Measurements from ENCODE around the gene APH1A. TPM values are rescaled to one million over a fixed set of nuclear protein-coding genes. Genes with fewer than 3 reads are reported as not detected.

Gene APH1A
- total and polyA plus RNA-seq, 10 of the 15 experiments (the other 5 are each of a cell fraction or from before 2014, with no cell fraction given), result 6.7 to 130 (median 87.7) TPM

GRCh38 chr1:150259217-150259616, 9.6 kb downstream of the APH1A start:
- CTCF ChIA-PET, result interaction anchor here (5.8 kb wide), 1 partner anchor 22 kb away, joined by 27 read pairs; the partner anchor contains the start of gene CIART
- Histone ChIP-seq H3K79me2 (ENCODE audit: control insufficient read depth, insufficient read depth, low read length) (no peaks in the 10 kb centered on the region), H3K4me1 (ENCODE audit: control insufficient read depth, insufficient read depth, low read length) (peaks cover 5% of the 10 kb centered on the region; the same call in 1 of the 2 replicates), H3K27ac (ENCODE audit: control insufficient read depth, insufficient read depth) (no peak overlapping the region), H3K36me3 (ENCODE audit: control insufficient read depth in 2 of 2, insufficient read depth in 2 of 2, low read length in 1 of 2) (no peaks in the 10 kb centered on the region), H2AFZ (ENCODE audit: control insufficient read depth, low read depth, low read length) (no peak overlapping the region), H3K4me3 (no peak overlapping the region), H3K27me3 (replicated peaks in 1 of 2; ENCODE audit: control insufficient read depth in 2 of 2, insufficient read depth in 2 of 2, low read length in 1 of 2) (no peaks in the 10 kb centered on the region; a peak in 2 of 4 replicates), H3K4me2 (ENCODE audit: control insufficient read depth, insufficient read depth) (no peak overlapping the region), H4K20me1 (ENCODE audit: control insufficient read depth, insufficient read depth) (no peaks in the 10 kb centered on the region), H3K9ac (ENCODE audit: control insufficient read depth, insufficient read depth, low read length) (no peak overlapping the region), H3K9me3 (replicated peaks; ENCODE audit: control insufficient read depth, insufficient read depth, low read length) (no peaks in the 10 kb centered on the region)
- POLR2A ChIA-PET, result interaction anchor here (0.7 to 1.2 kb wide), 2 partner anchors 13 to 112 kb away, joined by 3 to 5 read pairs; partner anchors contain the start of gene C1orf54
- WGBS (ENCODE audit: insufficient coverage, insufficient replicate concordance, low lambda C conversion rate, missing lambda C conversion rate), result 14% methylated on average over 4 of the region's 4 CpGs
- SMC1A ChIA-PET (ENCODE audit: uncharacterized antibody, unreplicated experiment), result interaction anchor here (0.6 kb wide), 1 partner anchor 104 kb away, joined by 3 read pairs; no protein-coding TSS in a partner anchor
- no peak for DNase-seq (ENCODE audit: low read depth, low spot score)
- peak; percentile 13 for FAIRE-seq
- TF ChIP-seq IRF3 (IDR thresholded peaks at IDR 0.05) (no peak), TARDBP (IDR thresholded peaks at IDR 0.05; ENCODE audit: borderline replicate concordance) (no peak), HSF1 (IDR thresholded peaks at IDR 0.05; ENCODE audit: low read depth, low read length) (no peak), ZNF207 (IDR thresholded peaks at IDR 0.05; ENCODE audit: borderline replicate concordance) (no peak), EP300 (IDR thresholded peaks at IDR 0.05; ENCODE audit: borderline replicate concordance in 1 of 2, control insufficient read depth in 1 of 2, low read depth in 2 of 2, low read length in 2 of 2) (no peak)
- no TSS peak for BruUV-seq (replicated peaks)
- no peak for ATAC-seq
- in situ Hi-C loops (cut with MboI), result loop anchor here (5.0 kb wide), 1 partner anchor 738 kb away; no protein-coding TSS in a partner anchor
- RAD21 ChIA-PET (ENCODE audit: unreplicated experiment), result no interaction called here
- intact Hi-C loops (cut with micrococcal nuclease; ENCODE audit: unreplicated experiment), result loop anchor here (5.0 to 10.0 kb wide), 5 partner anchors 168 to 736 kb away; partner anchors contain the start of gene FALEC
